HepG2 (cell line): ENCODE results near the gene RPS2. TPM values are rescaled to one million over a fixed set of nuclear protein-coding genes. Genes with fewer than 3 reads are reported as not detected.

ENCODE experiments used
- BHLHE40 ChIP-seq: IDR thresholded peaks from 2 replicates; pipeline ENCODE4 v1.6.1; 2011; ENCODE audit warnings: low read length, improper control_type of control experiment
- CBFB ChIP-seq: sonication (generic); formaldehyde crosslinking; IDR thresholded peaks from 2 replicates; pipeline ENCODE4 v1.4.0; 2020; ENCODE audit warnings: missing genetic modification reagents
- GABPA ChIP-seq, 2 experiments: IDR thresholded peaks; 2 replicates each; pipeline ENCODE4 v1.6.1; 2011 to 2016; ENCODE audit warnings: low read depth in 2 of 2, low read length in 1 of 2, missing biosample characterization in 1 of 2, missing genetic modification characterization in 1 of 2
- GMEB1 ChIP-seq: sonication (generic); formaldehyde crosslinking; IDR thresholded peaks from 2 replicates; pipeline ENCODE4 v1.5.1; 2020; ENCODE audit warnings: missing genetic modification reagents, mild to moderate bottlenecking, borderline replicate concordance
- JARID2 ChIP-seq: sonication (generic); formaldehyde crosslinking; IDR thresholded peaks from 2 replicates; pipeline ENCODE4 v1.8.1; 2023; ENCODE audit warnings: missing genetic modification reagents, inconsistent platforms; ENCODE audit not compliant: insufficient replicate concordance
- KDM5B ChIP-seq: sonication (generic); formaldehyde crosslinking; IDR thresholded peaks from 2 replicates; pipeline ENCODE4 v1.4.0; 2020; ENCODE audit warnings: missing genetic modification reagents, mild to moderate bottlenecking, borderline replicate concordance
- MAZ ChIP-seq, 2 experiments: sonication (generic) in 1 of 2; formaldehyde crosslinking in 1 of 2; IDR thresholded peaks; 2 replicates each; pipeline versions ENCODE4 v1.5.0 to v1.6.1; 2012 to 2020; ENCODE audit warnings: low read depth in 2 of 2, mild to moderate bottlenecking in 2 of 2, borderline replicate concordance in 1 of 2, improper control_type of control experiment in 1 of 2, low read length in 1 of 2, missing genetic modification reagents in 1 of 2, moderate library complexity in 1 of 2
- MBNL3 ChIP-seq: fragments of 250-450 bp; sonication (Bioruptor Pico); conservative IDR thresholded peaks from 2 replicates; pipeline ENCODE4 v1.8.0; 2022; ENCODE audit warnings: mild to moderate bottlenecking, inconsistent platforms
- MTA1 ChIP-seq: sonication (generic); formaldehyde crosslinking; IDR thresholded peaks from 2 replicates; pipeline ENCODE4 v1.4.0; 2020; ENCODE audit warnings: missing genetic modification reagents, mild to moderate bottlenecking, borderline replicate concordance
- NR2C2 ChIP-seq: sonication (generic); formaldehyde crosslinking; IDR thresholded peaks from 2 replicates; pipeline ENCODE4 v1.4.0; 2020; ENCODE audit warnings: missing genetic modification reagents, mild to moderate bottlenecking, moderate library complexity, borderline replicate concordance
- NRL ChIP-seq: sonication (generic); formaldehyde crosslinking; IDR thresholded peaks from 2 replicates; pipeline ENCODE4 v1.5.0; 2020; ENCODE audit warnings: missing genetic modification reagents, mild to moderate bottlenecking, moderate library complexity, borderline replicate concordance
- REPIN1 ChIP-seq: sonication (generic); formaldehyde crosslinking; IDR thresholded peaks from 2 replicates; pipeline ENCODE4 v1.8.0; 2022; ENCODE audit warnings: missing genetic modification reagents, low read depth, mild to moderate bottlenecking, borderline replicate concordance
- RFXAP ChIP-seq: sonication (generic); formaldehyde crosslinking; IDR thresholded peaks from 2 replicates; pipeline ENCODE4 v1.4.0; 2020; ENCODE audit warnings: missing genetic modification reagents, borderline replicate concordance
- SOX13 ChIP-seq, 3 experiments: fragments of 450-650 bp in 1 of 3; sonication (generic) in 1 of 3; formaldehyde crosslinking in 1 of 3; IDR thresholded peaks in 2 of 3; conservative IDR thresholded peaks in 1 of 3; 2 replicates each; pipeline versions ENCODE4 v1.5.0 to v1.6.1; 2016 to 2020; ENCODE audit warnings: antibody characterized with exemption in 1 of 3, mild to moderate bottlenecking in 1 of 3, missing compliant biosample characterization in 1 of 3, missing genetic modification reagents in 1 of 3, moderate library complexity in 1 of 3
- TBX2 ChIP-seq: sonication (generic); formaldehyde crosslinking; IDR thresholded peaks from 2 replicates; pipeline ENCODE4 v1.5.0; 2020; ENCODE audit warnings: missing genetic modification reagents, mild to moderate bottlenecking, borderline replicate concordance
- THAP11 ChIP-seq: IDR thresholded peaks from 2 replicates; pipeline ENCODE4 v1.6.1; 2016; ENCODE audit warnings: missing biosample characterization, missing genetic modification reagents
- ZBTB7B ChIP-seq: sonication (generic); formaldehyde crosslinking; IDR thresholded peaks from 2 replicates; pipeline ENCODE4 v1.4.0; 2020; ENCODE audit warnings: missing genetic modification reagents
- ZIK1 ChIP-seq: sonication (generic); formaldehyde crosslinking; IDR thresholded peaks from 2 replicates; pipeline ENCODE4 v1.5.0; 2020; ENCODE audit warnings: mild to moderate bottlenecking, low read depth, missing genetic modification reagents, borderline replicate concordance
- ZNF331 ChIP-seq: sonication (generic); formaldehyde crosslinking; IDR thresholded peaks from 2 replicates; pipeline ENCODE4 v1.4.0; 2020; ENCODE audit warnings: missing genetic modification reagents
- ZNF446 ChIP-seq: sonication (generic); formaldehyde crosslinking; IDR thresholded peaks from 2 replicates; pipeline ENCODE4 v1.5.0; 2020; ENCODE audit warnings: mild to moderate bottlenecking, missing genetic modification reagents
- ZNF883 ChIP-seq: sonication (generic); formaldehyde crosslinking; IDR thresholded peaks from 2 replicates; pipeline ENCODE4 v1.5.1; 2020; ENCODE audit warnings: mild to moderate bottlenecking, missing genetic modification reagents; ENCODE audit errors: not compliant biosample characterization
- polyA plus RNA-seq, 8 experiments: library from polyadenylated mRNA; depleted of rRNA in 3 of 8; stranded (reverse) in 7 of 8; unstranded in 1 of 8; fragments of >200 nt; fragmentation: Illumina TruSeq in 4 of 8; extraction: Trizol in 4 of 8; gene quantifications; 2 replicates each; pipeline versions ENCODE4 v1.2.1 to v1.2.3, GENCODE V29; 2011 to 2016; ENCODE audit warnings: low read depth in 4 of 8, missing spikeins in 1 of 8, mixed read lengths in 1 of 8; ENCODE audit not compliant: insufficient read depth in 1 of 8
- total RNA-seq, 5 experiments: library from RNA; depleted of rRNA; stranded (reverse); fragments of >200 nt; fragmentation: Illumina TruSeq; extraction: Trizol; gene quantifications; 2 replicates each; pipeline ENCODE4 v1.2.3, GENCODE V29; 2016; ENCODE audit warnings: low read depth in 1 of 5
- TF ChIP-seq, protein P1 (sequence below): IDR thresholded peaks from 2 replicates; pipeline ENCODE4 v1.6.1; 2016
- TF ChIP-seq, protein P2 (sequence below): sonication (generic); formaldehyde crosslinking; IDR thresholded peaks from 2 replicates; pipeline ENCODE4 v1.4.0; 2020; ENCODE audit warnings: mild to moderate bottlenecking, missing genetic modification reagents

RPS2 gene
- total and polyA plus RNA-seq, 2 of the 13 experiments (the other 11 are each of a cell fraction or from before 2014, with no cell fraction given), result 1,908 to 4,514 TPM

DNA sequence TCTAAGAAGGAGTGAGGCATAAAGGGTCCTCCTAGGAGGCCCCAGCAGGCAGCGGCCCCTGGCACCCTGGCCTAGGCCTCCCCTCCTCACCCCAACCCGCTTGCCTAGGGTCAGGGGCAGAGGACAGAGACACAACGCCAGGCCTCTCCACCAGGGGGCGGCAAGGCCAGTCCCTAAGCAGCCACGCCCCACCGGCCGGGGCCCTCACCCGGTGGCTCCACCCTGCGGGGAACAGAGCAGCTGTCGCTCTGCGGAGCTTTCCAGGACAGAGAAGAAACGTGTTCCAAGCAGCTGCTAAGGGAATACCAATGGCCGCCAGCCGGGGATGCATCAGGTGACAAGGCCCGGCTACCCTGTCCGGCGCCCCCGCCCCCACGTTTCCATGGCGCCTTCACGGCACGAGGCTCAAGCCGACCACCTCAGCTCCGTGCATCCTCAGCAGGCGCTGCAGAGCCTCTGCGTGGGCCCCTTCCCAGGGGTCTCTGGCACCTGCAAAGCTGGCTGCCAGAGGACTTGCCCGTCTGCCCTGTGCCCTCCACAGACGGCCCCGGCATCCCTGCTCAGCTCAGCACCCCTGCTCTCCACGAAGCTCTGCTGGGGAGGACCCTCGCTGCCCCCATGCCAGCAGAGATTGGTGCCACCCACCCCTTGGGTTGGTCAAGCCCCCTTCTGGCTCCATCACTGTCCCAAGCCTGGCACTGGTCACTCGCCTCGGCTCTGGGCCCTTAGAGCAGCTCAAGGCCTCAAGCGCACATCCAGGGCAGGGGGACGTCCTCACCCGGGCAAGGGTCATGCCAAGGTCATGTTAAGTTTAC lies 39.4 kb upstream of the RPS2 start (continued):
- TF ChIP-seq NRL (CRISPR knock-in tag) (no peak; the same call in 1 of the 2 replicates), GMEB1 (CRISPR knock-in tag) (peak; percentile 54; the same call in 1 of the 2 replicates), REPIN1 (CRISPR knock-in tag) (peak; percentile 85; the same call in 1 of the 2 replicates), JARID2 (no peak), BHLHE40 (peak; percentile 61; the same call in 1 of the 2 replicates), TBX2 (CRISPR knock-in tag) (peak; percentile 46; the same call in 1 of the 2 replicates), RFXAP (no peak), SOX13 (IDR thresholded peaks at IDR 0.05) (no peak), SOX13 (CRISPR knock-in tag; conservative IDR thresholded peaks at IDR 0.05 in 1 of 2, IDR thresholded peaks at IDR 0.05 in 1 of 2) (peak in 1 of 2 experiments; percentile 32; a peak in 1 of 4 replicates), MAZ (IDR thresholded peaks at IDR 0.05; ENCODE audit: borderline replicate concordance, low read depth, low read length) (peak; percentile 73; the same call in 1 of the 2 replicates), MAZ (CRISPR knock-in tag; IDR thresholded peaks at IDR 0.05; ENCODE audit: low read depth) (peak; percentile 66; the same call in 1 of the 2 replicates), ZBTB7B (peak; percentile 43; the same call in 1 of the 2 replicates), MBNL3 (CRISPR knock-in tag) (no peak), MTA1 (peak; percentile 74; the same call in 1 of the 2 replicates), ZNF883 (peak; percentile 54), KDM5B (CRISPR knock-in tag) (peak; percentile 24; the same call in 1 of the 2 replicates), CBFB (CRISPR knock-in tag) (0 out of 2 replicates have a peak, but pooled peaks have one; percentile 20), THAP11 (CRISPR knock-in tag) (peak; percentile 81), ZNF331 (CRISPR knock-in tag) (peak; percentile 69), ZIK1 (CRISPR knock-in tag) (no peak; the same call in 1 of the 2 replicates), ZNF446 (CRISPR knock-in tag) (no peak), NR2C2 (CRISPR knock-in tag) (peak; percentile 37; the same call in 1 of the 2 replicates), GABPA (IDR thresholded peaks at IDR 0.05; ENCODE audit: low read depth, low read length) (no peak), GABPA (CRISPR knock-in tag; IDR thresholded peaks at IDR 0.05; ENCODE audit: low read depth) (peak; percentile 55; the same call in 1 of the 2 replicates)
- TF ChIP-seq, protein P1, sequence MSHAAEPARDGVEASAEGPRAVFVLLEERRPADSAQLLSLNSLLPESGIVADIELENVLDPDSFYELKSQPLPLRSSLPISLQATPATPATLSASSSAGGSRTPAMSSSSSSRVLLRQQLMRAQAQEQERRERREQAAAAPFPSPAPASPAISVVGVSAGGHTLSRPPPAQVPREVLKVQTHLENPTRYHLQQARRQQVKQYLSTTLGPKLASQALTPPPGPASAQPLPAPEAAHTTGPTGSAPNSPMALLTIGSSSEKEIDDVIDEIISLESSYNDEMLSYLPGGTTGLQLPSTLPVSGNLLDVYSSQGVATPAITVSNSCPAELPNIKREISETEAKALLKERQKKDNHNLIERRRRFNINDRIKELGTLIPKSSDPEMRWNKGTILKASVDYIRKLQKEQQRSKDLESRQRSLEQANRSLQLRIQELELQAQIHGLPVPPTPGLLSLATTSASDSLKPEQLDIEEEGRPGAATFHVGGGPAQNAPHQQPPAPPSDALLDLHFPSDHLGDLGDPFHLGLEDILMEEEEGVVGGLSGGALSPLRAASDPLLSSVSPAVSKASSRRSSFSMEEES, result peak; percentile 71
- TF ChIP-seq, protein P2, sequence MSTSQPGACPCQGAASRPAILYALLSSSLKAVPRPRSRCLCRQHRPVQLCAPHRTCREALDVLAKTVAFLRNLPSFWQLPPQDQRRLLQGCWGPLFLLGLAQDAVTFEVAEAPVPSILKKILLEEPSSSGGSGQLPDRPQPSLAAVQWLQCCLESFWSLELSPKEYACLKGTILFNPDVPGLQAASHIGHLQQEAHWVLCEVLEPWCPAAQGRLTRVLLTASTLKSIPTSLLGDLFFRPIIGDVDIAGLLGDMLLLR (CRISPR knock-in tag), result 0 out of 2 replicates have a peak, but pooled peaks have one; percentile 25
